Progenitor cell of endocrine pancreas (in vitro differentiated cells): ENCODE results near the gene ITGB1. TPM values are rescaled to one million over a fixed set of nuclear protein-coding genes. Genes with fewer than 3 reads are reported as not detected.

Experiments
- DNase-seq: peaks from one replicate; pipeline ENCODE4 v3.0.0; 2021; ENCODE audit warnings: low spot score; ENCODE audit not compliant: unreplicated experiment
- H3K27ac Mint-ChIP-seq: 2 replicates; pipeline ENCODE4 v1.8.0; 2021; ENCODE audit warnings: mild to moderate bottlenecking, moderate library complexity, mixed read lengths
- H3K27me3 Mint-ChIP-seq: 2 replicates; pipeline ENCODE4 v1.8.0; 2021; ENCODE audit warnings: mixed read lengths
- H3K36me3 Mint-ChIP-seq: 2 replicates; pipeline ENCODE4 v1.8.0; 2022; ENCODE audit warnings: mixed read lengths; ENCODE audit not compliant: insufficient read depth
- H3K4me1 Mint-ChIP-seq: 2 replicates; pipeline ENCODE4 v1.8.0; 2021; ENCODE audit warnings: low read depth, mixed read lengths
- H3K4me3 Mint-ChIP-seq: 2 replicates; pipeline ENCODE4 v1.8.0; 2021; ENCODE audit warnings: low read depth, mild to moderate bottlenecking, moderate library complexity, mixed read lengths
- H3K9me3 Mint-ChIP-seq: 2 replicates; pipeline ENCODE4 v1.8.0; 2021; ENCODE audit warnings: low read depth, mixed read lengths
- total RNA-seq: library from RNA; stranded (reverse); gene quantifications from 2 replicates; pipeline ENCODE4 v1.2.1, GENCODE V29; 2021
- TF ChIP-seq, protein P1 (sequence below): fragments of 200-600 bp; sonication (generic); IDR thresholded peaks from one replicate; pipeline ENCODE4 v1.5.0; 2021; ENCODE audit warnings: antibody characterized with exemption, mild to moderate bottlenecking; ENCODE audit not compliant: unreplicated experiment

The ITGB1 gene
- total RNA-seq, 1 donor from 2014 or later: 382 TPM

DNA sequence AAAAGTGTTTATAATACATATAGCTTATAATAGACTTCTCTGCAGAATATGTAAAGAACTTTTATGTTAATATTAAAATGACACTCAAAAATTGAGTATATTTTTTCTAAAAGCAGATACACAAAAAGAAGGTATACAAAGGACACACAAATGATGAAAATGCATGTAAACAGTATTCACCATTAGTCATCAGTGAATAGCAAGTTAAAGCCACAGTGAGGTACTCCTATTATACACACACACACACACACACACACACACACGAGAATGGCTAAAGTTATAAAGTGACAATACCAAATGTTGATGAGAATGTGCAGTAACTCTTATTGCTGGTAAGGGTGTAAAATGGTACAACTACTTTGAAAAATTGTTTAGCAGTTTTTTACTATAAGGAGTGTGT, 92.9 kb downstream of the ITGB1 start:
- H3K9me3 Mint-ChIP-seq: peaks cover 3% of the 10 kb centered on the region
- H3K4me1 Mint-ChIP-seq: peaks cover 2% of the 10 kb centered on the region
- TF ChIP-seq, protein P1, sequence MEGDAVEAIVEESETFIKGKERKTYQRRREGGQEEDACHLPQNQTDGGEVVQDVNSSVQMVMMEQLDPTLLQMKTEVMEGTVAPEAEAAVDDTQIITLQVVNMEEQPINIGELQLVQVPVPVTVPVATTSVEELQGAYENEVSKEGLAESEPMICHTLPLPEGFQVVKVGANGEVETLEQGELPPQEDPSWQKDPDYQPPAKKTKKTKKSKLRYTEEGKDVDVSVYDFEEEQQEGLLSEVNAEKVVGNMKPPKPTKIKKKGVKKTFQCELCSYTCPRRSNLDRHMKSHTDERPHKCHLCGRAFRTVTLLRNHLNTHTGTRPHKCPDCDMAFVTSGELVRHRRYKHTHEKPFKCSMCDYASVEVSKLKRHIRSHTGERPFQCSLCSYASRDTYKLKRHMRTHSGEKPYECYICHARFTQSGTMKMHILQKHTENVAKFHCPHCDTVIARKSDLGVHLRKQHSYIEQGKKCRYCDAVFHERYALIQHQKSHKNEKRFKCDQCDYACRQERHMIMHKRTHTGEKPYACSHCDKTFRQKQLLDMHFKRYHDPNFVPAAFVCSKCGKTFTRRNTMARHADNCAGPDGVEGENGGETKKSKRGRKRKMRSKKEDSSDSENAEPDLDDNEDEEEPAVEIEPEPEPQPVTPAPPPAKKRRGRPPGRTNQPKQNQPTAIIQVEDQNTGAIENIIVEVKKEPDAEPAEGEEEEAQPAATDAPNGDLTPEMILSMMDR: no peak
- H3K27ac Mint-ChIP-seq: no peak overlapping the region
- H3K4me3 Mint-ChIP-seq: no peak overlapping the region
- no peak for DNase-seq
- H3K27me3 Mint-ChIP-seq: peaks cover 4% of the 10 kb centered on the region
- no peaks in the 10 kb centered on the region for H3K36me3 Mint-ChIP-seq

DNA sequence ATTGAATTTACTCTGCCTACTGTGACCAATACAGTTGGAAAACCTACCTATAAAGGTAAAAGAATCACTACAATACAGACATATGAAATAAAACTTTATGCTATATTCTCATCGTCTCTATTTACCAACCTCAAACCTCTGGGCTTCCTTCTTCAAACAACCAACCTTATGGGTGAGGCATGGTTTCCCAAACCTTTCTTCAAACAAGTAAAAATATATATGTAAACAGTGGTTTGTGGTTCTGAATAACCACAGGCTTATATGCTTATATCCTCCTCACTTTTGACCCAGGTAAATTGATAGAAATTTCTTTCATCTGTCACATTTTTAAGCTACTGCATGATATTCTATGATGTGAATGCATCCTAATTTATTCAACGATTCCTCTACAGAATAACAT, 103.6 kb downstream of the ITGB1 start:
- H3K4me1 Mint-ChIP-seq: peaks cover 1% of the 10 kb centered on the region
- H3K36me3 Mint-ChIP-seq: no peaks in the 10 kb centered on the region
- TF ChIP-seq, protein P1: no peak
- no peak overlapping the region for H3K4me3 Mint-ChIP-seq
- H3K9me3 Mint-ChIP-seq: no peaks in the 10 kb centered on the region
- DNase-seq: no peak
- H3K27me3 Mint-ChIP-seq: no peaks in the 10 kb centered on the region
- H3K27ac Mint-ChIP-seq: no peak overlapping the region

DNA sequence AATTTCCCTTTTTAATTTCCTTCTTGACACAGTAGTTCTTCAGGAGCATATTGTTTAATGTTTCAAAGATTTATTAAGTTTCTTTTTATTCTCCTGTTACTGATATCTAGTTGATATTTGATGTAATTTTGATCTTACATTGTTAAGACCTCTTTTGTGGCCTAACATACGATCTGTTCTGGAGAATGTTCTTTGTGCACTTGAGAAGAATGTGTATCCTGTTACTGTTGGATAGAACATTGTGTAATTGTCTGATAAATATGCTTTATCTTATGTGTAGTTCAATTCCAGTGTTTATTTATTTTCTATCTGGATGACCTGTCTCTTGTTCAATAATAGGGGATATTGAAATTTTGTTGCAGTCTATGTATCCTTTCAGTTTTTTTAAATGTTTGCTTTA, 106.7 kb downstream of the ITGB1 start:
- no peak overlapping the region for H3K4me3 Mint-ChIP-seq
- no peak for DNase-seq
- no peaks in the 10 kb centered on the region for H3K9me3 Mint-ChIP-seq
- no peaks in the 10 kb centered on the region for H3K27me3 Mint-ChIP-seq
- no peaks in the 10 kb centered on the region for H3K4me1 Mint-ChIP-seq
- TF ChIP-seq, protein P1: no peak
- no peaks in the 10 kb centered on the region for H3K36me3 Mint-ChIP-seq
- no peak overlapping the region for H3K27ac Mint-ChIP-seq
